Neural cell (in vitro differentiated cells): Measurements from ENCODE around the gene KSR2. TPM values are rescaled to one million over a fixed set of nuclear protein-coding genes. Genes with fewer than 3 reads are reported as not detected.

ENCODE experiments used
- H2AFZ ChIP-seq: fragments of 200-600, 300-800 bp; sonication (generic), shearing (Covaris generic); 2 replicates; pipeline ENCODE4 v1.6.0; 2014; ENCODE audit warnings: low read depth, mild to moderate bottlenecking, antibody characterized with exemption, low read length, moderate library complexity
- H3F3A ChIP-seq: fragments of 200-600 bp; shearing (Covaris generic); 2 replicates; pipeline ENCODE4 v1.6.1; 2016; ENCODE audit warnings: mild to moderate bottlenecking, moderate library complexity, mixed read lengths, antibody characterized with exemption, low read length; ENCODE audit not compliant: insufficient read depth, poor library complexity, severe bottlenecking
- H3K27ac ChIP-seq: fragments of 200-600, 300-800 bp; sonication (generic), shearing (Covaris generic); 2 replicates; pipeline ENCODE4 v1.5.1; 2014; ENCODE audit warnings: mild to moderate bottlenecking, low read length, moderate library complexity
- H3K27me3 ChIP-seq: fragments of 300-800, 200-600 bp; sonication (generic), shearing (Covaris generic); 2 replicates; pipeline ENCODE4 v1.6.0; 2014; ENCODE audit warnings: mild to moderate bottlenecking, low read depth, low read length, moderate library complexity; ENCODE audit not compliant: insufficient read depth
- H3K36me3 ChIP-seq: fragments of 300-800, 200-600 bp; sonication (generic), shearing (Covaris generic); 2 replicates; pipeline ENCODE4 v1.5.1; 2014; ENCODE audit warnings: mild to moderate bottlenecking, antibody characterized with exemption, low read length, moderate library complexity; ENCODE audit not compliant: insufficient read depth
- H3K4me2 ChIP-seq: fragments of 300-800, 200-600 bp; sonication (generic), shearing (Covaris generic); 2 replicates; pipeline ENCODE4 v1.6.0; 2014; ENCODE audit warnings: mild to moderate bottlenecking, low read length
- H3K4me3 ChIP-seq: fragments of 300-800, 200-600 bp; sonication (generic), shearing (Covaris generic); 2 replicates; pipeline ENCODE4 v1.5.1; 2014; ENCODE audit warnings: mild to moderate bottlenecking, low read length, moderate library complexity
- H3K79me2 ChIP-seq: fragments of 200-600 bp; shearing (Covaris generic); replicated peaks from 2 replicates; pipeline ENCODE4 v1.6.0; 2014; ENCODE audit warnings: mild to moderate bottlenecking, low read length, moderate library complexity; ENCODE audit not compliant: insufficient read depth
- H3K9ac ChIP-seq: fragments of 300-800, 200-600 bp; sonication (generic), shearing (Covaris generic); 2 replicates; pipeline ENCODE4 v1.6.1; 2016; ENCODE audit warnings: mild to moderate bottlenecking, low read length, mixed read lengths
- H3K9me2 ChIP-seq: fragments of 200-600 bp; shearing (Covaris generic); 2 replicates; pipeline ENCODE4 v1.6.1; 2016; ENCODE audit warnings: mild to moderate bottlenecking, low read length, mixed read lengths; ENCODE audit not compliant: insufficient read depth
- H3K9me3 ChIP-seq: fragments of 200-600, 300-800 bp; sonication (generic), shearing (Covaris generic); 2 replicates; pipeline ENCODE4 v1.6.1; 2016; ENCODE audit warnings: mild to moderate bottlenecking, mixed run types, low read length, moderate library complexity, mixed read lengths
- H4K20me1 ChIP-seq: fragments of 200-600 bp; shearing (Covaris generic); 2 replicates; pipeline ENCODE4 v1.6.1; 2016; ENCODE audit warnings: mild to moderate bottlenecking, mixed run types; ENCODE audit not compliant: insufficient read depth
- CTCF ChIP-seq: fragments of 450-650 bp; IDR thresholded peaks from 2 replicates; pipeline ENCODE4 v1.5.1; 2014; ENCODE audit warnings: antibody characterized with exemption, mild to moderate bottlenecking, moderate library complexity; ENCODE audit not compliant: poor library complexity, severe bottlenecking
- EP300 ChIP-seq: fragments of 450-650 bp; conservative IDR thresholded peaks from 2 replicates; pipeline ENCODE4 v1.6.1; 2014; ENCODE audit warnings: antibody characterized with exemption, mild to moderate bottlenecking, moderate library complexity; ENCODE audit not compliant: poor library complexity, severe bottlenecking
- EZH2 ChIP-seq: fragments of 200-600, 300-800 bp; shearing (Covaris generic), sonication (generic); IDR thresholded peaks from 2 replicates; pipeline ENCODE4 v1.6.1; 2014; ENCODE audit warnings: antibody characterized with exemption, low read length, borderline replicate concordance, mild to moderate bottlenecking; ENCODE audit not compliant: insufficient read depth, poor library complexity, severe bottlenecking
- MXI1 ChIP-seq: fragments of 450-650 bp; conservative IDR thresholded peaks from 2 replicates; pipeline ENCODE4 v1.6.1; 2014; ENCODE audit warnings: antibody characterized with exemption, mild to moderate bottlenecking; ENCODE audit not compliant: poor library complexity, severe bottlenecking
- POLR2AphosphoS5 ChIP-seq: IDR thresholded peaks from 2 replicates; pipeline ENCODE4 v1.6.1; 2012
- RAD21 ChIP-seq: fragments of 450-650 bp; conservative IDR thresholded peaks from 2 replicates; pipeline ENCODE4 v1.6.1; 2014; ENCODE audit warnings: antibody characterized with exemption, mild to moderate bottlenecking, moderate library complexity
- REST ChIP-seq: IDR thresholded peaks from 2 replicates; pipeline ENCODE4 v1.6.1; 2012; ENCODE audit warnings: borderline replicate concordance
- SMC3 ChIP-seq: fragments of 450-650 bp; conservative IDR thresholded peaks from 2 replicates; pipeline ENCODE4 v1.6.1; 2014; ENCODE audit warnings: antibody characterized with exemption, mild to moderate bottlenecking, moderate library complexity; ENCODE audit not compliant: poor library complexity
- TAF1 ChIP-seq: IDR thresholded peaks from 2 replicates; pipeline ENCODE4 v1.6.1; 2012; ENCODE audit warnings: low read depth
- polyA plus RNA-seq: library from polyadenylated mRNA; depleted of rRNA; stranded (reverse); fragments of >200 nt; gene quantifications from 2 replicates; pipeline ENCODE4 v1.2.3, GENCODE V29; 2014

The KSR2 gene
- polyA plus RNA-seq, 1 donor from 2014 or later, result 3.0 TPM

GRCh38 chr12:117855165-117855564 is 113.6 kb downstream of the KSR2 start:
- H3K9ac ChIP-seq, result no peak overlapping the region
- no peak overlapping the region for H3K27ac ChIP-seq
- no peak overlapping the region for H3K4me3 ChIP-seq
- no peaks in the 10 kb centered on the region for H3K9me2 ChIP-seq
- H3K9me3 ChIP-seq, result no peaks in the 10 kb centered on the region
- H3K79me2 ChIP-seq, result no peaks in the 10 kb centered on the region
- TF ChIP-seq POLR2AphosphoS5, result no peak
- no peak for TF ChIP-seq CTCF
- no peak for TF ChIP-seq MXI1
- no peak for TF ChIP-seq TAF1
- TF ChIP-seq EZH2, result no peak
- TF ChIP-seq SMC3, result no peak
- TF ChIP-seq RAD21, result no peak
- no peak for TF ChIP-seq REST
- TF ChIP-seq EP300, result no peak
- no peak overlapping the region for H2AFZ ChIP-seq
- H3K4me2 ChIP-seq, result no peak overlapping the region
- H3K36me3 ChIP-seq, result no peaks in the 10 kb centered on the region
- H3K27me3 ChIP-seq, result no peaks in the 10 kb centered on the region
- no peaks in the 10 kb centered on the region for H4K20me1 ChIP-seq
- H3F3A ChIP-seq, result no peaks in the 10 kb centered on the region

- H3K4me3 ChIP-seq, result no peak overlapping the region
- no peaks in the 10 kb centered on the region for H3K9me2 ChIP-seq
- TF ChIP-seq MXI1 (peak; percentile 14), CTCF (peak; percentile 76), EP300 (no peak), REST (no peak), EZH2 (no peak), SMC3 (peak; percentile 73), TAF1 (no peak), POLR2AphosphoS5 (no peak), RAD21 (peak; percentile 63)
- no peaks in the 10 kb centered on the region for H4K20me1 ChIP-seq
- no peak overlapping the region for H3K27ac ChIP-seq
- H3K9ac ChIP-seq, result no peak overlapping the region
- H2AFZ ChIP-seq, result no peak overlapping the region
- no peaks in the 10 kb centered on the region for H3K9me3 ChIP-seq
- H3F3A ChIP-seq, result no peaks in the 10 kb centered on the region
- H3K4me2 ChIP-seq, result no peak overlapping the region
- no peaks in the 10 kb centered on the region for H3K79me2 ChIP-seq
- H3K27me3 ChIP-seq, result no peaks in the 10 kb centered on the region
- no peaks in the 10 kb centered on the region for H3K36me3 ChIP-seq
Observed at GRCh38 chr12:117854339-117855012, 114.3 kb downstream of the KSR2 start.
